H1 (cell line): ENCODE results near the gene KCNMA1. TPM values are rescaled to one million over a fixed set of nuclear protein-coding genes. Genes with fewer than 3 reads are reported as not detected.

ENCODE experiments used
- polyA plus RNA-seq, 7 experiments: library from polyadenylated mRNA; depleted of rRNA in 3 of 7; stranded (reverse) in 5 of 7; unstranded in 2 of 7; fragments of >200 nt in 5 of 7; fragments of 200-250 nt in 2 of 7; gene quantifications; 1 replicate in 5 of 7; 2 replicates in 1 of 7; 4 replicates in 1 of 7; pipeline versions ENCODE4 v1.2.1 to v1.2.3, GENCODE V29; 2011 to 2013; ENCODE audit warnings: missing spikeins in 2 of 7, mixed read lengths in 2 of 7
- total RNA-seq: library from RNA; stranded (reverse); fragmentation: NEBNext Ultra II Directional; extraction: Animal tissue kit (Norgen Biotek cat#: 25700); gene quantifications from 2 replicates; pipeline ENCODE4 v1.2.1, GENCODE V29; 2021
- TF ChIP-seq, protein P1 (sequence below): fragments of 300-600 bp; sonication (generic); IDR thresholded peaks from 2 replicates; pipeline ENCODE4 v1.7.1; 2012; ENCODE audit warnings: low read length, moderate library complexity, mild to moderate bottlenecking, inconsistent platforms; ENCODE audit not compliant: insufficient replicate concordance

Gene KCNMA1
- total and polyA plus RNA-seq, 2 of the 8 experiments (the other 6 are each of a cell fraction or from before 2014, with no cell fraction given): 10.2 to 11.1 TPM

GRCh38 chr10:77049146-77049545, 588.5 kb downstream of the KCNMA1 start (continued):
- TF ChIP-seq, protein P1, sequence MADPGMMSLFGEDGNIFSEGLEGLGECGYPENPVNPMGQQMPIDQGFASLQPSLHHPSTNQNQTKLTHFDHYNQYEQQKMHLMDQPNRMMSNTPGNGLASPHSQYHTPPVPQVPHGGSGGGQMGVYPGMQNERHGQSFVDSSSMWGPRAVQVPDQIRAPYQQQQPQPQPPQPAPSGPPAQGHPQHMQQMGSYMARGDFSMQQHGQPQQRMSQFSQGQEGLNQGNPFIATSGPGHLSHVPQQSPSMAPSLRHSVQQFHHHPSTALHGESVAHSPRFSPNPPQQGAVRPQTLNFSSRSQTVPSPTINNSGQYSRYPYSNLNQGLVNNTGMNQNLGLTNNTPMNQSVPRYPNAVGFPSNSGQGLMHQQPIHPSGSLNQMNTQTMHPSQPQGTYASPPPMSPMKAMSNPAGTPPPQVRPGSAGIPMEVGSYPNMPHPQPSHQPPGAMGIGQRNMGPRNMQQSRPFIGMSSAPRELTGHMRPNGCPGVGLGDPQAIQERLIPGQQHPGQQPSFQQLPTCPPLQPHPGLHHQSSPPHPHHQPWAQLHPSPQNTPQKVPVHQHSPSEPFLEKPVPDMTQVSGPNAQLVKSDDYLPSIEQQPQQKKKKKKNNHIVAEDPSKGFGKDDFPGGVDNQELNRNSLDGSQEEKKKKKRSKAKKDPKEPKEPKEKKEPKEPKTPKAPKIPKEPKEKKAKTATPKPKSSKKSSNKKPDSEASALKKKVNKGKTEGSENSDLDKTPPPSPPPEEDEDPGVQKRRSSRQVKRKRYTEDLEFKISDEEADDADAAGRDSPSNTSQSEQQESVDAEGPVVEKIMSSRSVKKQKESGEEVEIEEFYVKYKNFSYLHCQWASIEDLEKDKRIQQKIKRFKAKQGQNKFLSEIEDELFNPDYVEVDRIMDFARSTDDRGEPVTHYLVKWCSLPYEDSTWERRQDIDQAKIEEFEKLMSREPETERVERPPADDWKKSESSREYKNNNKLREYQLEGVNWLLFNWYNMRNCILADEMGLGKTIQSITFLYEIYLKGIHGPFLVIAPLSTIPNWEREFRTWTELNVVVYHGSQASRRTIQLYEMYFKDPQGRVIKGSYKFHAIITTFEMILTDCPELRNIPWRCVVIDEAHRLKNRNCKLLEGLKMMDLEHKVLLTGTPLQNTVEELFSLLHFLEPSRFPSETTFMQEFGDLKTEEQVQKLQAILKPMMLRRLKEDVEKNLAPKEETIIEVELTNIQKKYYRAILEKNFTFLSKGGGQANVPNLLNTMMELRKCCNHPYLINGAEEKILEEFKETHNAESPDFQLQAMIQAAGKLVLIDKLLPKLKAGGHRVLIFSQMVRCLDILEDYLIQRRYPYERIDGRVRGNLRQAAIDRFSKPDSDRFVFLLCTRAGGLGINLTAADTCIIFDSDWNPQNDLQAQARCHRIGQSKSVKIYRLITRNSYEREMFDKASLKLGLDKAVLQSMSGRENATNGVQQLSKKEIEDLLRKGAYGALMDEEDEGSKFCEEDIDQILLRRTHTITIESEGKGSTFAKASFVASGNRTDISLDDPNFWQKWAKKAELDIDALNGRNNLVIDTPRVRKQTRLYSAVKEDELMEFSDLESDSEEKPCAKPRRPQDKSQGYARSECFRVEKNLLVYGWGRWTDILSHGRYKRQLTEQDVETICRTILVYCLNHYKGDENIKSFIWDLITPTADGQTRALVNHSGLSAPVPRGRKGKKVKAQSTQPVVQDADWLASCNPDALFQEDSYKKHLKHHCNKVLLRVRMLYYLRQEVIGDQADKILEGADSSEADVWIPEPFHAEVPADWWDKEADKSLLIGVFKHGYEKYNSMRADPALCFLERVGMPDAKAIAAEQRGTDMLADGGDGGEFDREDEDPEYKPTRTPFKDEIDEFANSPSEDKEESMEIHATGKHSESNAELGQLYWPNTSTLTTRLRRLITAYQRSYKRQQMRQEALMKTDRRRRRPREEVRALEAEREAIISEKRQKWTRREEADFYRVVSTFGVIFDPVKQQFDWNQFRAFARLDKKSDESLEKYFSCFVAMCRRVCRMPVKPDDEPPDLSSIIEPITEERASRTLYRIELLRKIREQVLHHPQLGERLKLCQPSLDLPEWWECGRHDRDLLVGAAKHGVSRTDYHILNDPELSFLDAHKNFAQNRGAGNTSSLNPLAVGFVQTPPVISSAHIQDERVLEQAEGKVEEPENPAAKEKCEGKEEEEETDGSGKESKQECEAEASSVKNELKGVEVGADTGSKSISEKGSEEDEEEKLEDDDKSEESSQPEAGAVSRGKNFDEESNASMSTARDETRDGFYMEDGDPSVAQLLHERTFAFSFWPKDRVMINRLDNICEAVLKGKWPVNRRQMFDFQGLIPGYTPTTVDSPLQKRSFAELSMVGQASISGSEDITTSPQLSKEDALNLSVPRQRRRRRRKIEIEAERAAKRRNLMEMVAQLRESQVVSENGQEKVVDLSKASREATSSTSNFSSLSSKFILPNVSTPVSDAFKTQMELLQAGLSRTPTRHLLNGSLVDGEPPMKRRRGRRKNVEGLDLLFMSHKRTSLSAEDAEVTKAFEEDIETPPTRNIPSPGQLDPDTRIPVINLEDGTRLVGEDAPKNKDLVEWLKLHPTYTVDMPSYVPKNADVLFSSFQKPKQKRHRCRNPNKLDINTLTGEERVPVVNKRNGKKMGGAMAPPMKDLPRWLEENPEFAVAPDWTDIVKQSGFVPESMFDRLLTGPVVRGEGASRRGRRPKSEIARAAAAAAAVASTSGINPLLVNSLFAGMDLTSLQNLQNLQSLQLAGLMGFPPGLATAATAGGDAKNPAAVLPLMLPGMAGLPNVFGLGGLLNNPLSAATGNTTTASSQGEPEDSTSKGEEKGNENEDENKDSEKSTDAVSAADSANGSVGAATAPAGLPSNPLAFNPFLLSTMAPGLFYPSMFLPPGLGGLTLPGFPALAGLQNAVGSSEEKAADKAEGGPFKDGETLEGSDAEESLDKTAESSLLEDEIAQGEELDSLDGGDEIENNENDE: no peak
